Brain microvascular endothelial cell (primary cell): ENCODE measurements around the gene SIN3A.
"Not testable (repeated sequence)": the region's sequence is repeated elsewhere in the genome, so short reads cannot be mapped to it uniquely, and the experiment has no call there.

Source experiments
- DNase-seq: peaks from one replicate; pipeline ENCODE4 v3.0.0-alpha.2; 2020
- H3K27ac ChIP-seq: fragments of 250-450 bp; sonication (Bioruptor Pico); 2 replicates; pipeline ENCODE4 v1.5.1; 2020; ENCODE audit warnings: mild to moderate bottlenecking, moderate library complexity
- H3K27me3 ChIP-seq: fragments of 250-450 bp; sonication (Bioruptor Pico); replicated peaks from 2 replicates; pipeline ENCODE4 v1.5.1; 2020; ENCODE audit warnings: mild to moderate bottlenecking
- H3K36me3 ChIP-seq: fragments of 250-450 bp; sonication (Bioruptor Pico); replicated peaks from 2 replicates; pipeline ENCODE4 v1.5.1; 2020; ENCODE audit warnings: mild to moderate bottlenecking
- H3K4me3 ChIP-seq: 2 replicates; pipeline ENCODE4 v1.5.1; 2011; ENCODE audit warnings: low read depth, mild to moderate bottlenecking, control low read depth, low read length, moderate library complexity
- in situ Hi-C: cut with HindIII; loops from 2 replicates; pipeline ENCODE4 v1.10.0; 2017; ENCODE audit warnings: low sequenced_read_pairs, low pct_ligation_motif_present
- TF ChIP-seq, protein P1 (sequence below): IDR thresholded peaks from 2 replicates; pipeline ENCODE4 v1.5.1; 2011; ENCODE audit warnings: low read depth, mild to moderate bottlenecking, moderate library complexity, low read length, control low read depth, inconsistent platforms; ENCODE audit errors: missing control alignments

SIN3A gene

DNA sequence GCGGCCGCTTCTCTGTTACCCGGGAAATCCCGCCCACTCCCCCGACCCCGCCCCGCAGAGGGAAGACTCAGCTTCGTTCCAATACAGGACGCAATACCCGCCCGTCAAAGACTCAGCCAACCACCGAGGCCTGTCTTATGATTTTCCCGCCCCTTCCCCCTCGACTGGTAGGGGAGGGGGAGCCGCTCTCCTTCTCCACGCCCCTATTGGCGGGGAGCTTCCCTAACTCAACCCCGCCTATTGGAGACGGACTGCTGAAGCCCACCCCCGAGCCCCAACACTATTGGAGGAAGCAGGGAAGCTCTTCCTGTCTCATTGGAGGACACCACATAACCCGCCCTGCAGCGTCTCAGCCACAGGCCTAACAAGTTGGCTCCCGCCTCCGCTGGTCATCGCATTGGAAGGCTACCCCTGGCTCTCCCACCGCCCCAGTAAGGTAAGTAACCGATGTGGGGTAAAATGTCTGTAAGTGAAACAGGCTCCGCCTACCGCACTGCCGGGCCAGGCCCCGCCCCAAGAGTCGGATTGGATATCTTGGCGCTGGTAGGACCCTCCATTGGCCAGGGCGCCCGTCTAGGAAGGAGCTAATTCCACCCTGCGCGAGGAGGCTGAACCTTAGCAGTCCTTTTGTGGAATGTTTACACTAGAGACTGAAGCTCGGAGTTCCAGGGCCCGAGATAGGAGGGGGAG is at the start of gene SIN3A:
Gene SIN3A, minus strand, starts transcription at position 17 of the 690 bp plus-strand sequence. CDS start 21,315 bp downstream, outside the sequence.
- in situ Hi-C loops = no loop called here
- Histone ChIP-seq H3K36me3 (no peaks in the 10 kb centered on the region), H3K27ac (peak within 1 kb of the TSS; percentile 85), H3K4me3 (peak within 1 kb of the TSS; percentile 93), H3K27me3 (no peaks in the 10 kb centered on the region)
- TF ChIP-seq, protein P1, sequence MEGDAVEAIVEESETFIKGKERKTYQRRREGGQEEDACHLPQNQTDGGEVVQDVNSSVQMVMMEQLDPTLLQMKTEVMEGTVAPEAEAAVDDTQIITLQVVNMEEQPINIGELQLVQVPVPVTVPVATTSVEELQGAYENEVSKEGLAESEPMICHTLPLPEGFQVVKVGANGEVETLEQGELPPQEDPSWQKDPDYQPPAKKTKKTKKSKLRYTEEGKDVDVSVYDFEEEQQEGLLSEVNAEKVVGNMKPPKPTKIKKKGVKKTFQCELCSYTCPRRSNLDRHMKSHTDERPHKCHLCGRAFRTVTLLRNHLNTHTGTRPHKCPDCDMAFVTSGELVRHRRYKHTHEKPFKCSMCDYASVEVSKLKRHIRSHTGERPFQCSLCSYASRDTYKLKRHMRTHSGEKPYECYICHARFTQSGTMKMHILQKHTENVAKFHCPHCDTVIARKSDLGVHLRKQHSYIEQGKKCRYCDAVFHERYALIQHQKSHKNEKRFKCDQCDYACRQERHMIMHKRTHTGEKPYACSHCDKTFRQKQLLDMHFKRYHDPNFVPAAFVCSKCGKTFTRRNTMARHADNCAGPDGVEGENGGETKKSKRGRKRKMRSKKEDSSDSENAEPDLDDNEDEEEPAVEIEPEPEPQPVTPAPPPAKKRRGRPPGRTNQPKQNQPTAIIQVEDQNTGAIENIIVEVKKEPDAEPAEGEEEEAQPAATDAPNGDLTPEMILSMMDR = no peak
- DNase-seq = peak; percentile 100

DNA sequence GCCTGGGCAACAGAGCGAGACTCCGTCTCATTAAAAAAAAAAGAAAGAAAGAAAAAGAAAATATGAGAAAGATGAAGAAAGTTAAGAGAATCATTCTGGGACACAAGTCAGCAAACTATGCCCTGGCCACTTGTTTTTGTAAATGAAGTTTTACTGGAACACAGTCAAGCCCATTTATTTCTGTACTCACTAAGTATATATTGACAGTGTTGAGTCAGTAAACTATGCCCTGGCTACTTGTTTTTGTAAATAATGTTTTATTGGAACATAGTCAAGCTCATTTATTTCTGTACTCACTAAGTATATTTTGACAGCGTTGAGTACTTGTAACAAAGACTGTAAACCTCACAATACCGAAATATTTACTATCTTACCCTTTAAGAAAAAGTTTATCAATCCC is 42.2 kb upstream of the SIN3A start:
- in situ Hi-C loops = no loop called here
- H3K4me3 ChIP-seq = no peak overlapping the region
- H3K27ac ChIP-seq = no peak overlapping the region
- TF ChIP-seq, protein P1 = no peak
- DNase-seq = no peak
- H3K27me3 ChIP-seq = no peaks in the 10 kb centered on the region
- peaks cover 22% of the 10 kb centered on the region for H3K36me3 ChIP-seq

DNA sequence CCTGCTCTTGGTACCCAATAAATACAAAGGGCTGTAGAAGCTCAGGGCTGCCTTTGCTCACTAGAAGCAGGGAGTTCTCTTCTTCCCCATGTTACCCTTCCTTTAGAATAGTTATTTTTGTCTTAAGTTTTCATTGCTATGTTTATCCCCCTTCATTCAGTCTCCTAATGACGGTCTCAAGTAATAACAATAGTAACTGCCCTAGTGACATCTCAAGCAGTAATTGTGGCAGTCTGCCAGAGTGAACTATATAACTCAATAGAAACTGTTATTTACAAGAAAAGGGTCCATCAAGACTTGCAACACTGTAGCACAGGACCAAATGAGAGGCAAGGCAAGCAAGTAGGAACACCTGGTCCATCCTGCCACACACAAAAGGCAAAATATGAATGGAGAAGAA is 32.5 kb upstream of the SIN3A start:
- H3K27me3 ChIP-seq = no peaks in the 10 kb centered on the region
- H3K36me3 ChIP-seq = peaks cover 26% of the 10 kb centered on the region
- DNase-seq = no peak
- no peak overlapping the region for H3K27ac ChIP-seq
- no peak overlapping the region for H3K4me3 ChIP-seq
- in situ Hi-C loops = no loop called here
- TF ChIP-seq, protein P1 = no peak

DNA sequence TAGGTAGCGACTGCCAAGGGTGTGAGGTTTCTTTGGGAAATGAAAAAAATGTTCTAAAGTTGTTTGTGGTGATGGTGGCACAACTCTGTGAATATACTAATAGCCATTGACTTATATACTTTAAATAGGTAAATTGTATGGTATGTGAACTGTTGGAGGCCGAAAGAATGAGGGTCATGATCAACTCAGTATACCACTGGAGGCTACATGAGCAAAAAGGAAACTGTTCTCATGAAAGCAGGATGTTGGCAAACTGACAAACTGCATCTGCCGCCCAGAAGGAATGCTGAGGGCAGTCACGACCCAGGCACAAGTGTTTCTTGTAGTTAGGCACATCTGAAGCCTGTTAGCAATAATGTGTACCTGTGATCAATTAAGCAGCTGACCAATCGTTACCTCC is 32.1 kb upstream of the SIN3A start:
- peak; percentile 7 for DNase-seq
- H3K27me3 ChIP-seq, H3K27ac ChIP-seq, in situ Hi-C loops, H3K4me3 ChIP-seq: not testable (repeated sequence)
- H3K36me3 ChIP-seq = peaks cover 24% of the 10 kb centered on the region

DNA sequence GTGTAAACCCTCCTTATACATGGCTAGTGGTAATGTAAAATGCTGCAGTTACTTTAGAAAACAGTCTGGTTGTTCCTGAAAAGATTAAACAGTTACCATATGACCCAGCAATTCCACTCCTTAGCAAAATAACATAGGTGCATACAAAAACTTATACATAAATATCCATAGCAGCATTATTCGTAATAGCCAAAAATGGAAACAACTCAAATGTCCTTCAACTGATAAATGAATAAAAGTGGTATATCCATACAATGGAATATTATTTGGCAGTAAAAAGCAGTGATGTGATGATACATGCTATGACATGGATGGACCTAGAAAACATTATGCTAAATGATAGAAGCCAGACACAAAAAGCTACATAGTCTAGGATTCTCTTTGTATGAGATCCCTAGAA is 31.6 kb upstream of the SIN3A start:
- Histone ChIP-seq H3K36me3 (peaks cover 25% of the 10 kb centered on the region), H3K4me3 (no peak overlapping the region), H3K27ac (no peak overlapping the region), H3K27me3 (no peaks in the 10 kb centered on the region)
- in situ Hi-C loops = no loop called here
- TF ChIP-seq, protein P1 = no peak
- no peak for DNase-seq

DNA sequence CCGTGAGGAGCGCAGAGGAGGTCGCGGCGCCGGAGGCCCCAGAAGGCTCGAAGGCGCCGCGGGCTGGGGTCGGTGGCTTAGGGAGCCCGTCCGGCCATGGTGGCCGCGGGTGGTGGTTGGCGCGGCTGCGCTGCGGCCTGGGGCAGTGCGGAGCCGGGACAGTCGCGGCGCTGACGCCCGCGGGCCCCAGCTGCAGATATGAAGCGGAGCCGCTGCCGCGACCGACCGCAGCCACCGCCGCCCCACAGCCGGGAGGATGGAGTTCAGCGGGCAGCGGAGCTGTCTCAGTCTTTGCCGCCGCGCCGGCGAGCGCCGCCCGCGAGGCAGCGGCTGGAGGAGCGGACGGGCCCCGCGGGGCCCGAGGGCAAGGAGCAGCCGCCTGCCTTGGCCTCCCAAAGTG is 29.0 kb upstream of the SIN3A start:
- DNase-seq, in situ Hi-C loops, H3K4me3 ChIP-seq, H3K27ac ChIP-seq, H3K27me3 ChIP-seq: not testable (repeated sequence)
- peaks cover 31% of the 10 kb centered on the region for H3K36me3 ChIP-seq

DNA sequence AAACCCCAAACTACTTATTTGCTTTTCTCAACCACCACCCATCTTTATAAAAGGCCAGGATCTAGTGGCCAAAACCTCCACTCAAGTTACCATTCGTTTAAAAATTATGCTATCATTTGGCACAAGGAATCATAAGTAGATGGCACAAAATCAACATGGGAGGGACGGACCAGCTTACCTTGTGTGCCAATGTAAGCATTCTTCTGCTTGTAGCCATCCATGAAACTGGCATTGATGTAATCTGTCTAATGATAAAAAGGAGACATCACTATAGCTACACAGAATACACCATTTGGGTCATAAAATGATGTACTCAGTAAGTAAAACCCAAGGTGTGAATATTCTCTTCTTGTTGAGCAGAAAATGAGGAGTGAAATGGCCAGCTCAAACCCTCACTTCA is 28.2 kb upstream of the SIN3A start:
- no peak for DNase-seq
- no peak overlapping the region for H3K27ac ChIP-seq
- in situ Hi-C loops = no loop called here
- no peaks in the 10 kb centered on the region for H3K27me3 ChIP-seq
- H3K4me3 ChIP-seq = no peak overlapping the region
- TF ChIP-seq, protein P1 = no peak
- H3K36me3 ChIP-seq = peaks cover 34% of the 10 kb centered on the region

DNA sequence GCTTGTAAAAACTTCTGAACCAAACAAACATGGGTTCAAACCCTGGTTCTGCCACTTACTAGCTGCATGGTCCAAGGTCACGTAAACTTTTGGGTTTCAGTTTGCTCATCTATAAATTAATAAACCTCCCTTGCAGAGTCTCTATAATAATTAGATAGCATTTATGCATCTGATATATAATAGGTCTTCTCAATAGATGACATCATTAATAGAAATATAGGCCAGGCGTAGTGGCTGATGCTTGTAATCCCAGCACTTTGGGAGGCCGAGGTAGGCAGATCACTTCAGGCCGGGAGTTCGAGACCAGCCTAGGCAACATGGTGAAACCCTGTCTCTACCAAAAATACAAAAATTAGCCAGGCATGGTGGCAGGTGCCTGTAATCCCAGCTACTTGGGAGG is 25.6 kb upstream of the SIN3A start:
- peaks cover 33% of the 10 kb centered on the region for H3K36me3 ChIP-seq
- H3K4me3 ChIP-seq, DNase-seq, H3K27ac ChIP-seq, H3K27me3 ChIP-seq, in situ Hi-C loops: not testable (repeated sequence)
